GM21515 (cell line): ENCODE data around the gene PRKRIP1.
"Not testable (repeated sequence)": the region's sequence is repeated elsewhere in the genome, so short reads cannot be mapped to it uniquely, and the experiment has no call there.

Source experiments
- ATAC-seq: cut with Tn5 transposase; IDR thresholded peaks from one replicate; pipeline ENCODE4 v1.9.1; 2021; ENCODE audit not compliant: unreplicated experiment

The PRKRIP1 gene

GRCh38 chr7:102395873-102396709 is at the start of gene PRKRIP1:
Gene PRKRIP1, plus strand, starts transcription at chr7:102396363. Its CDS starts 49 bp downstream, at chr7:102396412.
- ATAC-seq: peak; percentile 95

- ATAC-seq: not testable (repeated sequence)
Observed at GRCh38 chr7:102346983-102347382, 49.2 kb upstream of the PRKRIP1 start.

GRCh38 chr7:102356344-102356743 is 39.8 kb upstream of the PRKRIP1 start, which contains the start of gene SPDYE6:
Gene SPDYE6, minus strand, starts transcription at chr7:102356444. Its CDS starts 421 bp downstream, at chr7:102356023.
- ATAC-seq: not testable (repeated sequence)

GRCh38 chr7:102363549-102364393 is 32.4 kb upstream of the PRKRIP1 start:
- peak; percentile 98 for ATAC-seq

- ATAC-seq: not testable (repeated sequence)
Observed at GRCh38 chr7:102364394-102364886, 31.7 kb upstream of the PRKRIP1 start.

GRCh38 chr7:102365390-102365789 is 30.8 kb upstream of the PRKRIP1 start:
- not testable (repeated sequence) for ATAC-seq

GRCh38 chr7:102370038-102370437 is 26.1 kb upstream of the PRKRIP1 start:
- not testable (repeated sequence) for ATAC-seq

- not testable (repeated sequence) for ATAC-seq
Observed at GRCh38 chr7:102372796-102373195, 23.4 kb upstream of the PRKRIP1 start.

GRCh38 chr7:102376964-102377466 is 19.1 kb upstream of the PRKRIP1 start:
- no peak for ATAC-seq

GRCh38 chr7:102380837-102381236 is 15.3 kb upstream of the PRKRIP1 start:
- not testable (repeated sequence) for ATAC-seq

- not testable (repeated sequence) for ATAC-seq
Observed at GRCh38 chr7:102381696-102382425, 14.3 kb upstream of the PRKRIP1 start.

GRCh38 chr7:102387064-102387463 is 9.1 kb upstream of the PRKRIP1 start:
- no peak for ATAC-seq

- ATAC-seq: no peak
Observed at GRCh38 chr7:102389810-102390209, 6.4 kb upstream of the PRKRIP1 start.

GRCh38 chr7:102390697-102391484 is 5.3 kb upstream of the PRKRIP1 start:
- ATAC-seq: peak; percentile 47

- ATAC-seq: no peak
Observed at GRCh38 chr7:102392330-102392729, 3.8 kb upstream of the PRKRIP1 start.

- ATAC-seq: no peak
Observed at GRCh38 chr7:102393467-102393866, 2.7 kb upstream of the PRKRIP1 start.

GRCh38 chr7:102395592-102395872 is 631 bp upstream of the PRKRIP1 start:
- ATAC-seq: no peak

- peak; percentile 5 for ATAC-seq
Observed at GRCh38 chr7:102396710-102397019, 502 bp downstream of the PRKRIP1 start.

- ATAC-seq: no peak
Observed at GRCh38 chr7:102398543-102398942, 2.4 kb downstream of the PRKRIP1 start.

GRCh38 chr7:102400360-102400759 is 4.2 kb downstream of the PRKRIP1 start:
- no peak for ATAC-seq
